ENCODE measurements around the gene ELMO1. TPM values are rescaled to one million over a fixed set of nuclear protein-coding genes. Genes with fewer than 3 reads are reported as not detected.
"Not testable (repeated sequence)": the region's sequence is repeated elsewhere in the genome, so short reads cannot be mapped to it uniquely, and the experiment has no call there.

ELMO1 gene
- total and polyA plus RNA-seq, 10 donors: 26.0 to 494 (median 201) TPM

- 81 to 93% (median 88%) methylated on average over 3 of the region's 3 CpGs for WGBS, 5 donors
- Histone ChIP-seq H3K9me3 (no peaks in the 10 kb centered on the region), H3K4me1 (peaks cover 0 to 18% (median 12%) of the 10 kb centered on the region in 6 donors), H3K27me3 (replicated peaks in 1 of 7) (no peaks in the 10 kb centered on the region), H3K27ac (no peak overlapping the region), H3K36me3 (peaks cover 0 to 19% (median 4%) of the 10 kb centered on the region in 6 donors), H3K4me3 (no peak overlapping the region)
- no peak for DNase-seq
- intact Hi-C loops (cut with DNase I; ENCODE audit: low total_unique reads): no loop called here
- no peak for TF ChIP-seq POLR2AphosphoS5 (IDR thresholded peaks at IDR 0.05)
- no peak for TF ChIP-seq POLR2A (IDR thresholded peaks at IDR 0.05)
- no peak for TF ChIP-seq CTCF (IDR thresholded peaks at IDR 0.05 in 8 of 11, conservative IDR thresholded peaks at IDR 0.05 in 3 of 11)
Measured at GRCh38 chr7:36979810-36980248, 468.8 kb downstream of the ELMO1 start.

DNA sequence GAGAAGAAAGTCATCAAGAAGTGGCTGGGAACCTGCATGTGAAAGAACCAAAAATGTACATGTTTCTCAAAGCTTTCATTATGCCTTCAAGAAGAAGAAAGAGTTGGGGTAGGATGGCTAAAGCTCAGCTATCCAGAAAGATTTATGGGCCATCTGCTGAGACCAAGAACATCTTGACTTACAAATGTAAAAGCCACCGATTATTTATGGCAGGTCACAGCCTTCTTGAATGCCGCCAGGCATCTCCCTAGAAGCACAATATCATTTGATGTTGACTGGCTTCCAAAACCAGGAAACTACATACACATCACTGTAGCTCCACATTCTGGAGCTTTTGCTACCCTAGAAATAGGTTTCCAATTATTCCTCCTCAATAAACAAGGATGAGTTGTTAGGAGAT, 470.2 kb downstream of the ELMO1 start:
- DNase-seq: no peak
- no peak for TF ChIP-seq CTCF (IDR thresholded peaks at IDR 0.05 in 8 of 11, conservative IDR thresholded peaks at IDR 0.05 in 3 of 11)
- no peak for TF ChIP-seq POLR2A (IDR thresholded peaks at IDR 0.05)
- TF ChIP-seq POLR2AphosphoS5 (IDR thresholded peaks at IDR 0.05): no peak
- intact Hi-C loops (cut with DNase I; ENCODE audit: low total_unique reads): no loop called here
- Histone ChIP-seq H3K27me3 (replicated peaks in 1 of 7) (no peaks in the 10 kb centered on the region), H3K4me3 (no peak overlapping the region), H3K27ac (no peak overlapping the region), H3K36me3 (peaks cover 0 to 31% (median 4%) of the 10 kb centered on the region in 6 donors), H3K4me1 (peaks cover 0 to 4% (median 1%) of the 10 kb centered on the region in 6 donors), H3K9me3 (no peaks in the 10 kb centered on the region)
- 63 to 78% (median 73%) methylated on average over 2 of the region's 2 CpGs for WGBS, 5 donors

GRCh38 chr7:36977878-36978277, 470.8 kb downstream of the ELMO1 start:
- H3K9me3 ChIP-seq: no peaks in the 10 kb centered on the region
- H3K4me3 ChIP-seq: no peak overlapping the region
- intact Hi-C loops (cut with DNase I; ENCODE audit: low total_unique reads): no loop called here
- TF ChIP-seq POLR2A (IDR thresholded peaks at IDR 0.05): no peak
- TF ChIP-seq CTCF (IDR thresholded peaks at IDR 0.05 in 8 of 11, conservative IDR thresholded peaks at IDR 0.05 in 3 of 11): no peak
- no peak for TF ChIP-seq POLR2AphosphoS5 (IDR thresholded peaks at IDR 0.05)
- H3K27ac ChIP-seq: no peak overlapping the region
- peaks cover 0 to 4% (median 0%) of the 10 kb centered on the region in 6 donors for H3K4me1 ChIP-seq
- no peaks in the 10 kb centered on the region for H3K27me3 ChIP-seq (replicated peaks in 1 of 7)
- H3K36me3 ChIP-seq: peaks cover 0 to 36% (median 4%) of the 10 kb centered on the region in 6 donors
- no peak for DNase-seq

- H3K4me3 ChIP-seq; H3K27ac ChIP-seq; DNase-seq; intact Hi-C loops (cut with DNase I; ENCODE audit: low total_unique reads); H3K9me3 ChIP-seq; H3K27me3 ChIP-seq (replicated peaks in 1 of 7): not testable (repeated sequence)
- Histone ChIP-seq H3K4me1 (peaks cover 9 to 48% (median 34%) of the 10 kb centered on the region in 6 donors), H3K36me3 (peaks cover 0 to 36% (median 4%) of the 10 kb centered on the region in 6 donors)
- 96 to 98% (median 97%) methylated on average over 13 to 28 of the region's 28 CpGs for WGBS, 5 donors
- TF ChIP-seq POLR2AphosphoS5 (IDR thresholded peaks at IDR 0.05): peak in 2 of 3 donors; percentile 16 to 56
Measured at GRCh38 chr7:36973534-36973933, 475.1 kb downstream of the ELMO1 start.

GRCh38 chr7:36972140-36972518, 476.5 kb downstream of the ELMO1 start:
- peaks cover 0 to 28% (median 2%) of the 10 kb centered on the region in 6 donors for H3K36me3 ChIP-seq
- peak overlapping the region in 5 of 8 donors; percentile 21 to 84 (median 80) for H3K27ac ChIP-seq
- no peak for DNase-seq
- intact Hi-C loops (cut with DNase I; ENCODE audit: low total_unique reads): no loop called here
- TF ChIP-seq POLR2A (IDR thresholded peaks at IDR 0.05): no peak
- TF ChIP-seq POLR2AphosphoS5 (IDR thresholded peaks at IDR 0.05): no peak
- no peak for TF ChIP-seq CTCF (IDR thresholded peaks at IDR 0.05 in 8 of 11, conservative IDR thresholded peaks at IDR 0.05 in 3 of 11)
- no peaks in the 10 kb centered on the region for H3K9me3 ChIP-seq
- H3K4me1 ChIP-seq: peaks cover 9 to 61% (median 41%) of the 10 kb centered on the region in 6 donors
- H3K4me3 ChIP-seq: peak overlapping the region in 1 of 8 donors; percentile 11
- no peaks in the 10 kb centered on the region for H3K27me3 ChIP-seq (replicated peaks in 1 of 7)
- whole genome bisulfite sequencing, 5 donors: 49 to 72% (median 59%) methylated on average over 5 of the region's 5 CpGs

All from spleen (tissue), 11 donors.